Adrenal gland (tissue), 12 donors: Measurements from ENCODE around the gene SV2C. TPM values are rescaled to one million over a fixed set of nuclear protein-coding genes. Genes with fewer than 3 reads are reported as not detected.
"Not testable (repeated sequence)": the region's sequence is repeated elsewhere in the genome, so short reads cannot be mapped to it uniquely, and the experiment has no call there.

ENCODE experiments used
- DNase-seq, 7 donors: peaks; one replicate each; pipeline ENCODE4 v3.0.0-alpha.2; 2019 to 2020
- H3K27ac ChIP-seq, 5 donors: fragments of 200-600 bp; sonication (generic) in 4 of 5; 1 replicate in 3 of 5; 2 replicates in 2 of 5; pipeline versions ENCODE4 v1.5.1 to v1.8.0; 2016 to 2020; ENCODE audit warnings: mild to moderate bottlenecking in 1 of 5
- H3K27me3 ChIP-seq: fragments of 200-600 bp; 2 replicates; pipeline ENCODE4 v1.8.0; 2021
- H3K36me3 ChIP-seq, 2 donors: fragments of 200-600 bp; replicated peaks in 1 of 2; 1 replicate in 1 of 2; 2 replicates in 1 of 2; pipeline versions ENCODE4 v1.5.1 to v1.8.0; 2018 to 2022
- H3K4me1 ChIP-seq, 2 donors: fragments of 200-600 bp; replicated peaks in 1 of 2; 1 replicate in 1 of 2; 2 replicates in 1 of 2; pipeline versions ENCODE4 v1.5.1 to v1.8.0; 2018 to 2021
- H3K4me3 ChIP-seq, 4 donors: fragments of 200-600 bp; sonication (generic) in 3 of 4; one replicate each; pipeline ENCODE4 v1.5.1; 2016 to 2018
- H3K9me3 ChIP-seq, 3 donors: fragments of 200-600 bp; sonication (generic) in 1 of 3; replicated peaks in 1 of 3; 1 replicate in 2 of 3; 2 replicates in 1 of 3; pipeline versions ENCODE4 v1.5.1 to v1.8.0; 2016 to 2021
- CTCF ChIP-seq, 6 experiments: fragments of 450-650 bp in 4 of 6; fragments of 200-600 bp in 2 of 6; sonication (generic) in 1 of 6; IDR thresholded peaks; 1 replicate in 5 of 6; 2 replicates in 1 of 6; pipeline versions ENCODE4 v1.5.1 to v1.8.0; 2016 to 2021; ENCODE audit warnings: antibody characterized with exemption in 6 of 6, mild to moderate bottlenecking in 2 of 6, moderate library complexity in 1 of 6
- POLR2A ChIP-seq, 2 donors: fragments of 450-650 bp; IDR thresholded peaks; one replicate each; pipeline ENCODE4 v1.6.1; 2017; ENCODE audit warnings: antibody characterized with exemption in 2 of 2, mild to moderate bottlenecking in 2 of 2, moderate library complexity in 1 of 2
- WGBS, 4 donors: extraction: QIAGEN DNeasy Blood & Tissue Kit in 2 of 4; methylation state at CpG; one replicate each; pipeline versions ENCODE4 v1.1.5 to v1.1.7; 2013 to 2017; 5-methylcytosine and 5-hydroxymethylcytosine counted together
- intact Hi-C, 2 donors: fragments of 100-400 bp; cut with DNase I; formaldehyde crosslinking; loops; one replicate each; pipeline versions ENCODE4 v1.14.1 to v1.15.0; 2022 to 2023
- polyA plus RNA-seq, 3 donors: library from polyadenylated mRNA; stranded (reverse); fragments of 200-250 nt in 2 of 3; fragments of 350-450 nt in 1 of 3; fragmentation: Illumina TruSeq in 1 of 3; extraction: RNeasy Lipid Tissue Mini Kit (QIAGEN cat#74804) in 1 of 3; gene quantifications; one replicate each; pipeline ENCODE4 v1.2.3, GENCODE V29; 2013 to 2014
- total RNA-seq, 9 donors: library from RNA; depleted of rRNA in 4 of 9; stranded (reverse); fragments of >200 nt in 4 of 9; fragments of 120-200 nt in 1 of 9; fragmentation: NEBNext Ultra II Directional in 1 of 9; extraction: Animal tissue kit (Norgen Biotek cat#: 25700) in 1 of 9; gene quantifications; one replicate each; pipeline versions ENCODE4 v1.1.0 to v1.2.4, GENCODE V29; 2013 to 2023
- donor health status: healthy with polysubstance abuse.
- donor health status: Bipolar disorder and iron deficiency.
- donor health status: DM: yes; HTN: yes; CAD: no.
- donor health status: DM: no; HTN: no; CAD: no.
- donor health status: DM: no; HTN: no; CAD: no.
- donor health status: DM: yes; HTN: yes; CAD: no.

Gene SV2C
- total and polyA plus RNA-seq, 12 donors = under 0.01 to 0.96 (median 0.19) TPM; not detected in 1

- no peak overlapping the region for H3K27ac ChIP-seq
- no peak overlapping the region for H3K4me3 ChIP-seq
- WGBS, 4 donors = 86 to 91% (median 90%) methylated on average over 6 of the region's 6 CpGs
- H3K9me3 ChIP-seq = no peaks in the 10 kb centered on the region
- intact Hi-C loops = no loop called here
- H3K27me3 ChIP-seq = no peaks in the 10 kb centered on the region
- no peaks in the 10 kb centered on the region for H3K36me3 ChIP-seq
- no peak for TF ChIP-seq POLR2A (IDR thresholded peaks at IDR 0.05)
- no peak for TF ChIP-seq CTCF (IDR thresholded peaks at IDR 0.05)
- H3K4me1 ChIP-seq = peaks cover 2 to 12% of the 10 kb centered on the region in 2 donors
- no peak for DNase-seq
These were observed 284.6 kb downstream of the SV2C start for GRCh38 chr5:76367623-76368371.

DNA sequence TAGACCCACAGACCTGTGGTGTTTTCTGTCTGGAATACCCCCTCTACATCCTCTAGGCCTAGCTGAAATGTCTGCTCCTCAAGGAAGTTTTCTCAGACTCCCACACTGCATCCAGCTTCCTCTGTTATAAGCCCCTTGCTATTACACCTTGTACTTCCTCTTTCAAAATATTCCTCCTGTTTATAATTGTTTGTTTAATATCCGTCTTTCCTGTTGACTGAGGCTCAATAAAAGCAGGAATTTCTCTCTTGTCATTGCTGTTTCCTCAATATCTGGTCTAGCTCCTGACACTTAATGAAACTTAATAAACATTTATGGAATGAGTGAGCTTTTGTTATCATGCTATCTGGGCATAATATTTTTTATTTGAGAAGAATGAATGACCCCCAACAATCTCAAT is 285.8 kb downstream of the SV2C start:
- no peaks in the 10 kb centered on the region for H3K36me3 ChIP-seq
- H3K4me3 ChIP-seq = no peak overlapping the region
- H3K27me3 ChIP-seq = no peaks in the 10 kb centered on the region
- no peak for TF ChIP-seq CTCF (IDR thresholded peaks at IDR 0.05)
- no peak for TF ChIP-seq POLR2A (IDR thresholded peaks at IDR 0.05)
- peaks cover 2 to 14% of the 10 kb centered on the region in 2 donors for H3K4me1 ChIP-seq
- H3K27ac ChIP-seq = no peak overlapping the region
- 56 to 78% (median 71%) methylated on average over 1 of the region's 1 CpG for WGBS, 4 donors
- no peak for DNase-seq
- intact Hi-C loops = no loop called here
- no peaks in the 10 kb centered on the region for H3K9me3 ChIP-seq

- H3K36me3 ChIP-seq, intact Hi-C loops, H3K9me3 ChIP-seq, H3K27ac ChIP-seq, H3K27me3 ChIP-seq, DNase-seq, H3K4me3 ChIP-seq: not testable (repeated sequence)
- 96 to 97% (median 97%) methylated on average over 6 to 8 of the region's 8 CpGs for WGBS, 4 donors
- peaks cover 2 to 14% of the 10 kb centered on the region in 2 donors for H3K4me1 ChIP-seq
These were observed 286.5 kb downstream of the SV2C start for GRCh38 chr5:76369668-76370067.

GRCh38 chr5:76371960-76372322 is 288.8 kb downstream of the SV2C start:
- DNase-seq = peak in 5 of 7 donors; percentile 9 to 29 (median 21)
- Histone ChIP-seq H3K27ac (peak overlapping the region in 2 of 5 donors; percentile 11 to 27), H3K4me1 (peaks cover 2 to 14% of the 10 kb centered on the region in 2 donors), H3K27me3 (no peaks in the 10 kb centered on the region), H3K4me3 (no peak overlapping the region), H3K9me3 (no peaks in the 10 kb centered on the region), H3K36me3 (no peaks in the 10 kb centered on the region)
- WGBS, 4 donors = 19 to 32% (median 26%) methylated on average over 2 of the region's 2 CpGs
- intact Hi-C loops = no loop called here
- TF ChIP-seq CTCF (IDR thresholded peaks at IDR 0.05) = no peak
- TF ChIP-seq POLR2A (IDR thresholded peaks at IDR 0.05) = no peak
